HL-60 (cell line): ENCODE data around the gene DBF4B.

Source experiments
- DNase-seq, 2 experiments: peaks; one replicate each; pipeline ENCODE4 v3.0.0-alpha.2; 2010 to 2020; ENCODE audit warnings: low read depth in 1 of 2, low spot score in 1 of 2
- H3K27ac ChIP-seq: fragments of 250-450 bp; sonication (Bioruptor Pico); replicated peaks from 2 replicates; pipeline ENCODE4 v1.5.1; 2020; ENCODE audit warnings: mild to moderate bottlenecking, moderate library complexity
- H3K27me3 ChIP-seq: fragments of 250-450 bp; sonication (Bioruptor Pico); 2 replicates; pipeline ENCODE4 v1.5.1; 2021; ENCODE audit warnings: mild to moderate bottlenecking, moderate library complexity; ENCODE audit not compliant: insufficient read depth, poor library complexity, severe bottlenecking
- H3K4me3 ChIP-seq: replicated peaks from 2 replicates; pipeline ENCODE4 v1.5.1; 2011; ENCODE audit warnings: mild to moderate bottlenecking, control low read depth, low read length; ENCODE audit not compliant: insufficient read depth
- CTCF ChIP-seq: IDR thresholded peaks from one replicate; pipeline ENCODE4 v1.5.1; 2011; ENCODE audit warnings: low read length, control low read depth, inconsistent platforms; ENCODE audit not compliant: insufficient read depth
- GABPA ChIP-seq: IDR thresholded peaks from 2 replicates; pipeline ENCODE4 v1.6.1; 2012; ENCODE audit warnings: low read depth
- POLR2AphosphoS5 ChIP-seq: IDR thresholded peaks from 2 replicates; pipeline ENCODE4 v1.6.1; 2012; ENCODE audit warnings: low read depth
- REST ChIP-seq: IDR thresholded peaks from 2 replicates; pipeline ENCODE4 v1.6.1; 2012; ENCODE audit warnings: low read depth; ENCODE audit not compliant: insufficient replicate concordance
- SPI1 ChIP-seq: IDR thresholded peaks from 2 replicates; pipeline ENCODE4 v1.6.1; 2012; ENCODE audit warnings: low read depth, mild to moderate bottlenecking, borderline replicate concordance

The DBF4B gene

GRCh38 chr17:44786551-44787081, 78.2 kb downstream of the DBF4B start:
- H3K27me3 ChIP-seq, result no peaks in the 10 kb centered on the region
- H3K27ac ChIP-seq, result no peak overlapping the region
- DNase-seq, result no peak
- no peak overlapping the region for H3K4me3 ChIP-seq
- TF ChIP-seq GABPA (no peak), REST (no peak), POLR2AphosphoS5 (no peak), SPI1 (no peak), CTCF (no peak)

- Histone ChIP-seq H3K27me3 (no peaks in the 10 kb centered on the region), H3K4me3 (no peak overlapping the region), H3K27ac (no peak overlapping the region)
- DNase-seq, result no peak
- TF ChIP-seq CTCF (no peak), SPI1 (no peak), GABPA (no peak), REST (no peak), POLR2AphosphoS5 (no peak)
These were observed 78.9 kb downstream of the DBF4B start for GRCh38 chr17:44787271-44787940.

GRCh38 chr17:44788139-44788538, 79.7 kb downstream of the DBF4B start:
- DNase-seq, result no peak

More at GRCh38 chr17:44788139-44788538, 79.7 kb downstream of the DBF4B start:
- TF ChIP-seq REST (no peak), CTCF (no peak), POLR2AphosphoS5 (no peak), SPI1 (no peak)
- H3K27ac ChIP-seq, result no peak overlapping the region
- no peaks in the 10 kb centered on the region for H3K27me3 ChIP-seq
- H3K4me3 ChIP-seq, result no peak overlapping the region
